T-cell (primary cell): ENCODE results near the gene TDRD3. TPM values are rescaled to one million over a fixed set of nuclear protein-coding genes. Genes with fewer than 3 reads are reported as not detected.
"Not testable (repeated sequence)": the region's sequence is repeated elsewhere in the genome, so short reads cannot be mapped to it uniquely, and the experiment has no call there.

Experiments used
- ATAC-seq, 4 experiments: fragments of 200-7000 bp in 3 of 4; fragments of 150-1000 bp in 1 of 4; cut with Tn5 transposase; replicated peaks in 1 of 4; 1 replicate in 3 of 4; 2 replicates in 1 of 4; pipeline ENCODE4 v1.10.0; 2021; ENCODE audit warnings: moderate library complexity in 3 of 4, mild to moderate bottlenecking in 2 of 4, moderate number of reproducible peaks in 1 of 4
- CTCF ChIA-PET, 2 donors: fragments of 300-600 bp; sonication (Branson Sonifier 250); formaldehyde crosslinking; loops; one replicate each; lab custom pipeline; 2022; ENCODE audit warnings: antibody characterized with exemption in 2 of 2; lab: Charles Lee
- POLR2A ChIA-PET, 2 donors: fragments of 300-600 bp; sonication (Branson Sonifier 250); formaldehyde crosslinking; loops; one replicate each; lab custom pipeline; 2022; ENCODE audit warnings: antibody characterized with exemption in 2 of 2; lab: Charles Lee
- DNase-seq, 35 experiments: peaks; one replicate each; pipeline versions ENCODE4 v3.0.0 to v3.0.0-alpha.2; 2013 to 2023
- H3K27ac ChIP-seq: one replicate; pipeline ENCODE4 v1.5.1; 2013; ENCODE audit warnings: low read length
- H3K27me3 ChIP-seq, 2 experiments: replicated peaks in 1 of 2; 1 replicate in 1 of 2; 2 replicates in 1 of 2; pipeline versions ENCODE4 v1.6.1 to v1.7.0; 2013; ENCODE audit warnings: low read length in 1 of 2, mixed read lengths in 1 of 2; ENCODE audit not compliant: control insufficient read depth in 2 of 2, insufficient read depth in 2 of 2; ENCODE audit errors: extremely low read depth in 1 of 2
- H3K36me3 ChIP-seq, 2 donors: 1 replicate in 1 of 2; 2 replicates in 1 of 2; pipeline versions ENCODE4 v1.6.1 to v1.7.0; 2013; ENCODE audit warnings: low read length in 1 of 2; ENCODE audit not compliant: control insufficient read depth in 2 of 2, insufficient read depth in 1 of 2; ENCODE audit errors: extremely low read depth in 1 of 2
- H3K4me1 ChIP-seq, 2 experiments: 1 replicate in 1 of 2; 2 replicates in 1 of 2; pipeline versions ENCODE4 v1.6.1 to v1.7.0; 2013; ENCODE audit warnings: low read length in 2 of 2, mixed read lengths in 1 of 2; ENCODE audit not compliant: insufficient read depth in 2 of 2, control insufficient read depth in 1 of 2; ENCODE audit errors: extremely low read depth in 1 of 2
- H3K4me3 ChIP-seq, 2 donors: 1 replicate in 1 of 2; 2 replicates in 1 of 2; pipeline versions ENCODE4 v1.5.1 to v1.7.0; 2013; ENCODE audit warnings: mild to moderate bottlenecking in 2 of 2, low read length in 1 of 2, moderate library complexity in 1 of 2; ENCODE audit not compliant: control insufficient read depth in 1 of 2; ENCODE audit errors: extremely low read depth in 1 of 2
- H3K9me3 ChIP-seq: 2 replicates; pipeline ENCODE4 v1.7.0; 2013
- H3K27ac Mint-ChIP-seq, 2 donors: one replicate each; pipeline ENCODE4 v1.8.0; 2020 to 2021; ENCODE audit warnings: mild to moderate bottlenecking in 2 of 2, mixed read lengths in 2 of 2
- H3K27me3 Mint-ChIP-seq, 2 donors: one replicate each; pipeline ENCODE4 v1.8.0; 2021 to 2022; ENCODE audit warnings: mixed read lengths in 2 of 2
- H3K36me3 Mint-ChIP-seq: one replicate; pipeline ENCODE4 v1.8.0; 2021; ENCODE audit warnings: mixed read lengths
- H3K4me1 Mint-ChIP-seq, 3 donors: one replicate each; pipeline ENCODE4 v1.8.0; 2020 to 2022; ENCODE audit warnings: mixed read lengths in 3 of 3, mild to moderate bottlenecking in 1 of 3
- H3K4me3 Mint-ChIP-seq, 3 donors: one replicate each; pipeline ENCODE4 v1.8.0; 2020 to 2022; ENCODE audit warnings: mild to moderate bottlenecking in 3 of 3, mixed read lengths in 3 of 3, moderate library complexity in 3 of 3
- H3K9me3 Mint-ChIP-seq, 3 donors: one replicate each; pipeline ENCODE4 v1.8.0; 2020 to 2022; ENCODE audit warnings: mixed read lengths in 3 of 3
- WGBS: methylation state at CpG from one replicate; pipeline ENCODE4 v1.1.5; 2013; ENCODE audit warnings: missing lambda C conversion rate; ENCODE audit not compliant: insufficient coverage; 5-methylcytosine and 5-hydroxymethylcytosine counted together
- total RNA-seq, 35 experiments: library from RNA in 6 of 35; stranded (reverse) in 6 of 35; fragments of 120-200 nt in 1 of 35; gene quantifications; one replicate each; pipeline versions ENCODE4 v1.2.1 to v1.2.4 and lab custom pipeline; 2013 to 2026

The TDRD3 gene
- total RNA-seq, 5 donors from 2014 or later (not counting 1 experiment from before 2014, with no cell fraction given), result 23.6 to 30.4 (median 26.8) TPM

DNA sequence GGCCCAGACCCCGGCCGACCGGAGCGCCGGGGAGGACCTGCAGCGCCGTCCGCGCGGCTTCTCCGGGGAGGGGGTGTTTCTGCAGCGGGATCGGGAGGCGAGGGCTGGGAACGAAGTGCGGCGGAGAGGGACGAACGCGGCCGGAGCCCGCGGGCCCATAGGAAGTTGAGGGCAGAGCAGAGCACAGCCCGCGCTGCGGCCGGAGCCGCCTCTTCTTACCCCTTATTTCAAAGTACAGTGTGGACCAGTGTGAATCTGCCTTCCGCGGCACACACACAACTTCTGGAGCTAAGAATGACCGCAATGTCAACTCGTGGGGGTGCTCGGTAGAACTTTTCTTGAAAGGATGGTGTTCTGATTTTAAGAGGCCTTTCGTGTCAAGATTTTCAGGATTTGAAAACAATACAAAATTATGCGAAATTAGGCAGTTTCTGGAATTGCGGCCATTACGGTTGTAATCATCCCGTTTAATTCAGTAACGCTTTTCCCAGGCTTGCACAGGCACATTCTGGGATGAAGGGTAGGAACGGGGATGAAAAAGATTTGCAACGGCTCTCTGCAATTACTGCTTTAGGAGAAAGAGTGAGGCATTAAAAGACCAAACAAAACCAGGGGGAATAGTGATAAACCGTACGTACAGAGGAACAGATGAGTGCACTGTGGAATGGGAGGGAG lies 821 bp downstream of the TDRD3 start:
- no peaks in the 10 kb centered on the region for H3K9me3 ChIP-seq
- H3K27me3 ChIP-seq, result no peaks in the 10 kb centered on the region
- H3K27me3 Mint-ChIP-seq, result no peaks in the 10 kb centered on the region
- H3K4me1 Mint-ChIP-seq, result peaks cover 45 to 48% (median 45%) of the 10 kb centered on the region in 3 donors
- peak in 3 of 4 experiments; percentile 0 to 8 (median 5) for ATAC-seq
- H3K4me1 ChIP-seq, result peaks cover 11 to 21% of the 10 kb centered on the region in 2 experiments
- peak overlapping the region; percentile 70 to 79 for H3K4me3 ChIP-seq
- CTCF ChIA-PET, result interaction anchor here (0.6 to 2.9 kb wide), 5 partner anchors 9 to 715 kb away, joined by 3 to 10 read pairs (median 4); no protein-coding TSS in a partner anchor
- 4% methylated on average over 26 of the region's 43 CpGs for WGBS
- POLR2A ChIA-PET, result no interaction called here
- H3K27ac ChIP-seq, result peak overlapping the region; percentile 88
- H3K36me3 Mint-ChIP-seq, result no peaks in the 10 kb centered on the region
- peak in 32 of 35 experiments; percentile 0 to 61 (median 24) for DNase-seq
- H3K9me3 Mint-ChIP-seq, result no peaks in the 10 kb centered on the region
- no peaks in the 10 kb centered on the region for H3K36me3 ChIP-seq
- H3K27ac Mint-ChIP-seq, result peak overlapping the region; percentile 96
- H3K4me3 Mint-ChIP-seq, result peak overlapping the region; percentile 88 to 95 (median 94)

DNA sequence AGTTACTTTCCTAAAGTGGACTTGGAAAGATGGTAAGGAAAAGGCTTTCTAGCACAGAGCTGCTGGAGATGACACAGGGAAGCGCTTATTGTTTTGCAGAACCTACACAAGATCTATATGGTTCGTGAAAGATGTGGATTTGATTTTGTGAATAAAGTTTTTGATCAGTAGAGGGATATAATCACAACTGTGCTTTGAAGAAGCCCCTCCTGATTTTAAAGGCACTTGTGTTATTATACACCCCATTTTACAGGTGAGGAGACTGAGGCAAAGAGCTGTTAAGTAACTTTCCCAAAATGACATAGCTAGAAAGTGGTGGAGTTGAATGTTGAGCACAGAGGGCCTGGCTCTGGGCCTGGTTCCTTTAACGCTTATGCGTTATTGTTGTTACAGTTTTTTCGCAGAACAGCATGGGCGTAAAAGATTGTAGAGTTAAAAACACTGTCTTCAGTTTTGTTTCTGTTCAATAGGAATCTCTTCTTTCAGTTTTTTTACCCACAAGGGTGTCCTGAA lies 1.4 kb downstream of the TDRD3 start:
- no peaks in the 10 kb centered on the region for H3K36me3 ChIP-seq
- H3K4me1 ChIP-seq, result peaks cover 11 to 21% of the 10 kb centered on the region in 2 experiments
- H3K27me3 ChIP-seq, result no peaks in the 10 kb centered on the region
- peak overlapping the region; percentile 70 to 79 for H3K4me3 ChIP-seq
- ATAC-seq (no peak), DNase-seq (no peak)
- 64% methylated on average over 3 of the region's 6 CpGs for WGBS
- ChIA-PET CTCF (interaction anchor here in 1 of 2 donors (0.5 to 2.9 kb wide), 4 partner anchors 9 to 140 kb away, joined by 3 to 10 read pairs (median 4); no protein-coding TSS in a partner anchor), POLR2A (no interaction called here)
- Mint-ChIP-seq H3K36me3 (no peaks in the 10 kb centered on the region), H3K27ac (peak overlapping the region; percentile 96), H3K4me3 (peak overlapping the region; percentile 88 to 95 (median 94)), H3K27me3 (no peaks in the 10 kb centered on the region), H3K9me3 (no peaks in the 10 kb centered on the region), H3K4me1 (peaks cover 45 to 54% (median 51%) of the 10 kb centered on the region in 3 donors)
- H3K27ac ChIP-seq, result peak overlapping the region; percentile 88
- no peaks in the 10 kb centered on the region for H3K9me3 ChIP-seq

DNA sequence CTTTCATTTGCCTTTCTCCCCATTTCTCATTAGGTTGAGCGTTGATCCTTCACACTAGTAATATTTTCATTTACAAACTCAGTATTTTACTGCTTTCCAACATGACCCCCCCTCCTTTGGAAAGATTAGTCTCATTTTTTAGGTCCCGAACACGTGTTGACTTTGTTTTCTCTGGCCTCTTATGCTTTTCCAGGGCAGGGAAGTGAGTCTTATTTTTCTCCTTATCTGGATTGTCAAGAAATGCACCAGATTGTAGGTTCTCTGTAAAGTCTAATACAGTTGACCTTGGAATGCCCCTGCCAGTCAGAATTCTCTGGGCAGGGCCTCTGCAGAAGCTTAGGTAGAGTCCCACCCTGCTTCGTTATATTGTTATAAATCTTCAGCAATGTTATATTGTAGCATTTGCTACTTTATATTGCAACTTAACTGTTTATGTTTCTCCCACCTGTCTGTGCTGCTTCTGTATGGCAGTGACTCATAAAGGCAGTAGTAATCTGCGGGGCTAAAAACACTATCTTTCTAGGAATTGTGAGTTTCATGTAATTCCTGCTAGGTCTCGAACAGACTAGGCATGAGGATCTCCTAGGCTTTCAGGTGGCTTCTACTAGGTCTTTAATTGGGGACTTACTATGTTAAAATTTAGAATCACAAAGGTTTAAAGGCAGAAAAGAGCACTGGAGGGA lies 2.0 kb downstream of the TDRD3 start:
- ChIA-PET POLR2A (no interaction called here), CTCF (interaction anchor here in 1 of 2 donors (0.5 to 2.9 kb wide), 3 partner anchors 28 to 141 kb away, joined by 3 to 10 read pairs (median 4); no protein-coding TSS in a partner anchor)
- DNase-seq (no peak), ATAC-seq (no peak)
- Mint-ChIP-seq H3K27me3 (no peaks in the 10 kb centered on the region), H3K9me3 (no peaks in the 10 kb centered on the region), H3K4me3 (peak overlapping the region; percentile 63 to 95 (median 88)), H3K27ac (peak overlapping the region; percentile 62 to 96), H3K4me1 (peaks cover 45 to 55% (median 51%) of the 10 kb centered on the region in 3 donors), H3K36me3 (no peaks in the 10 kb centered on the region)
- Histone ChIP-seq H3K4me3 (no peak overlapping the region), H3K36me3 (no peaks in the 10 kb centered on the region), H3K9me3 (no peaks in the 10 kb centered on the region), H3K4me1 (peaks cover 11 to 21% of the 10 kb centered on the region in 2 experiments), H3K27me3 (no peaks in the 10 kb centered on the region), H3K27ac (peak overlapping the region; percentile 88)
- 100% methylated on average over 1 of the region's 6 CpGs for WGBS

DNA sequence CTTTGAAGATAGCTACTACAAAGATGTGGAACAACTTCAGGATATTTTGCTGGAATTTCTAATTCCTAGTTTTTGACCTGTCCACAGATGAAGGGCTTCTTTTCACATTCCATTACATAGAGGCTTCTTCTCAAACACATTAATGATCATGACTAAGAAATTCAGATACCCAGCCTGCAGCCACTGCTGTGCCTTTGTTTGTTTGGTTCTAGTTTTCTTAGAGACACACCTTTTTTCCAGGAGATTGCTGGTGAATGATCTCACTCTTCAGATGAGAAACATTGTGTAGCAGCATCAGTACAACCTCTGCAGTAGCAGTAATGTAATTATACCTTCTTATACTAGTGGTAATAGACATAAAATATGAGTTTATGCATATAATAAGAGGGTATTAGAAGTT lies 5.0 kb downstream of the TDRD3 start:
- Mint-ChIP-seq H3K4me1 (peaks cover 54 to 62% (median 58%) of the 10 kb centered on the region in 3 donors), H3K4me3 (no peak overlapping the region), H3K27me3 (no peaks in the 10 kb centered on the region), H3K36me3 (no peaks in the 10 kb centered on the region), H3K9me3 (no peaks in the 10 kb centered on the region), H3K27ac (no peak overlapping the region)
- CTCF ChIA-PET, result no interaction called here
- Histone ChIP-seq H3K36me3 (no peaks in the 10 kb centered on the region), H3K9me3 (no peaks in the 10 kb centered on the region), H3K4me3 (no peak overlapping the region), H3K4me1 (peaks cover 9 to 15% of the 10 kb centered on the region in 2 experiments), H3K27me3 (no peaks in the 10 kb centered on the region), H3K27ac (no peak overlapping the region)
- POLR2A ChIA-PET, result no interaction called here
- ATAC-seq, result no peak
- no peak for DNase-seq

DNA sequence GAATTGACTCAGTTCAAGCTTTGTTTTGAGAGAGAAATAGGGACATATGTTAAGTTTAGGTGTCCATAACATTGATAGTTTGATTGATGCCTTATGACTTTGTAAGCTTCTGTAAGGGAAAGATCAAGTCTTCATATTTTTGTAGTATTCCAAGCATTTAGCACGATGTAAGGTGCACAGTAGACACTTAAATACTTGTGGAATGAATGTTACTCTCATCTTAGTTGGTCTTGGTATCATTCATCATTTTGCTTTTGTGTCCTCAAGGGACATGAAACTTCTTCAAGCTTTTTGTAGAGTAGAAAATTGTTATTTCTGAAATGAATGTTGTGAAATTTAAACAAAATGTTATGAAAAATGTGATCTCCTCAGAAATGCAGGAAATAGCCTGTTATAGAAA lies 10.1 kb downstream of the TDRD3 start:
- ATAC-seq, result no peak
- Histone ChIP-seq H3K27ac (no peak overlapping the region), H3K4me1 (peaks cover 5 to 8% of the 10 kb centered on the region in 2 experiments), H3K27me3 (no peaks in the 10 kb centered on the region), H3K9me3 (no peaks in the 10 kb centered on the region), H3K4me3 (no peak overlapping the region), H3K36me3 (no peaks in the 10 kb centered on the region)
- H3K4me1 Mint-ChIP-seq, result peaks cover 63 to 67% (median 64%) of the 10 kb centered on the region in 3 donors
- no peaks in the 10 kb centered on the region for H3K27me3 Mint-ChIP-seq
- POLR2A ChIA-PET, result no interaction called here
- no peak overlapping the region for H3K4me3 Mint-ChIP-seq
- CTCF ChIA-PET, result interaction anchor here in 1 of 2 donors (0.5 to 0.9 kb wide), 4 partner anchors 9 to 348 kb away, joined by 3 to 4 read pairs (median 3); no protein-coding TSS in a partner anchor
- DNase-seq, result no peak
- no peak overlapping the region for H3K27ac Mint-ChIP-seq
- peaks cover 11% of the 10 kb centered on the region for H3K36me3 Mint-ChIP-seq
- no CpG with 5 or more reads among the region's 1 CpG for WGBS
- peaks cover 0 to 4% (median 3%) of the 10 kb centered on the region in 3 donors for H3K9me3 Mint-ChIP-seq

DNA sequence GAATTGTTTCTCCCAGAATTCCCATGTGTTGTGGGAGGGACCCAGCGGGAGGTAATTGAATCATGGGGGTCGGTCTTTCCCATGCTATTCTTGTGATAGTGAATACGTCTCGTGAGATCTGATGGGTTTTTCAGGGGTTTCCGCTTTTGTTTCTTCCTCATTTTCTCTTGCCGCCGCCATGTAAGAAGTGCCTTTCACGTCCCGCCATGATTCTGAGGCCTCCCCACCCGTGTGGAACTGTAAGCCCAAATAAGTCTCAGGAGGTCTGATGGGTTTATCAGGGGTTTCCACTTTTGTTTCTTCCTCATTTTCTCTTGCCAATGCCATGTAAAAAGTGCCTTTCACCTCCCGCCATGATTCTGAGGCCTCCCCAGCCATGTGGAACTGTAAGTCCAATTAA lies 10.8 kb downstream of the TDRD3 start:
- H3K27ac Mint-ChIP-seq, DNase-seq, H3K9me3 ChIP-seq, H3K4me3 Mint-ChIP-seq, H3K4me3 ChIP-seq, H3K27me3 Mint-ChIP-seq, H3K9me3 Mint-ChIP-seq, ATAC-seq, H3K36me3 ChIP-seq, POLR2A ChIA-PET, H3K4me1 ChIP-seq, H3K27ac ChIP-seq, H3K27me3 ChIP-seq: not testable (repeated sequence)
- CTCF ChIA-PET, result interaction anchor here in 1 of 2 donors (0.5 to 0.9 kb wide), 2 partner anchors 285 to 349 kb away, joined by 3 to 4 read pairs; no protein-coding TSS in a partner anchor
- H3K36me3 Mint-ChIP-seq, result peaks cover 11% of the 10 kb centered on the region
- peaks cover 63 to 68% (median 67%) of the 10 kb centered on the region in 3 donors for H3K4me1 Mint-ChIP-seq
- WGBS, result 100% methylated on average over 6 of the region's 11 CpGs
